Progenitor cell of endocrine pancreas (in vitro differentiated cells): ENCODE results near the gene GBF1. TPM values are rescaled to one million over a fixed set of nuclear protein-coding genes. Genes with fewer than 3 reads are reported as not detected.

Experiments
- DNase-seq: peaks from one replicate; pipeline ENCODE4 v3.0.0; 2021; ENCODE audit warnings: low spot score; ENCODE audit not compliant: unreplicated experiment
- H3K27ac Mint-ChIP-seq: 2 replicates; pipeline ENCODE4 v1.8.0; 2021; ENCODE audit warnings: mild to moderate bottlenecking, moderate library complexity, mixed read lengths
- H3K27me3 Mint-ChIP-seq: 2 replicates; pipeline ENCODE4 v1.8.0; 2021; ENCODE audit warnings: mixed read lengths
- H3K36me3 Mint-ChIP-seq: 2 replicates; pipeline ENCODE4 v1.8.0; 2022; ENCODE audit warnings: mixed read lengths; ENCODE audit not compliant: insufficient read depth
- H3K4me1 Mint-ChIP-seq: 2 replicates; pipeline ENCODE4 v1.8.0; 2021; ENCODE audit warnings: low read depth, mixed read lengths
- H3K4me3 Mint-ChIP-seq: 2 replicates; pipeline ENCODE4 v1.8.0; 2021; ENCODE audit warnings: low read depth, mild to moderate bottlenecking, moderate library complexity, mixed read lengths
- H3K9me3 Mint-ChIP-seq: 2 replicates; pipeline ENCODE4 v1.8.0; 2021; ENCODE audit warnings: low read depth, mixed read lengths
- total RNA-seq: library from RNA; stranded (reverse); gene quantifications from 2 replicates; pipeline ENCODE4 v1.2.1, GENCODE V29; 2021
- TF ChIP-seq, protein P1 (sequence below): fragments of 200-600 bp; sonication (generic); IDR thresholded peaks from one replicate; pipeline ENCODE4 v1.5.0; 2021; ENCODE audit warnings: antibody characterized with exemption, mild to moderate bottlenecking; ENCODE audit not compliant: unreplicated experiment

The GBF1 gene
- total RNA-seq, 1 donor from 2014 or later, result 54.6 TPM

DNA sequence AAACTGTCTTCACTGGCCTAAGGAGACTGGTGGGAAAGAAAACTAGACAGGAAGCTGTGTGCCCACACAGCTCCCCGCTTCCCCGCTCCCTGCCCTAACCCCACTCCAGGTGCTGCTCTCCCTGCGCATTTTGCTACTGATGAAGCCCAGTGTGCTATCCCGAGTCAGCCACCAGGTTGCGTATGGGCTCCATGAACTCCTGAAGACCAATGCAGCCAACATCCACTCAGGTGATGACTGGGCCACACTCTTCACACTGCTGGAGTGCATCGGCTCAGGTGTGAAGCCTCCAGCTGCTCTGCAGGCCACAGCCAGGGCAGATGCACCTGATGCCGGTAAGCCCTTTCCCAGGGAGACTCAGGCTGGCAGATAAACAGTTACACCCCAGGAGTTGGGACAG is 129.9 kb downstream of the GBF1 start:
- no peak for DNase-seq
- no peak overlapping the region for H3K27ac Mint-ChIP-seq
- TF ChIP-seq, protein P1, sequence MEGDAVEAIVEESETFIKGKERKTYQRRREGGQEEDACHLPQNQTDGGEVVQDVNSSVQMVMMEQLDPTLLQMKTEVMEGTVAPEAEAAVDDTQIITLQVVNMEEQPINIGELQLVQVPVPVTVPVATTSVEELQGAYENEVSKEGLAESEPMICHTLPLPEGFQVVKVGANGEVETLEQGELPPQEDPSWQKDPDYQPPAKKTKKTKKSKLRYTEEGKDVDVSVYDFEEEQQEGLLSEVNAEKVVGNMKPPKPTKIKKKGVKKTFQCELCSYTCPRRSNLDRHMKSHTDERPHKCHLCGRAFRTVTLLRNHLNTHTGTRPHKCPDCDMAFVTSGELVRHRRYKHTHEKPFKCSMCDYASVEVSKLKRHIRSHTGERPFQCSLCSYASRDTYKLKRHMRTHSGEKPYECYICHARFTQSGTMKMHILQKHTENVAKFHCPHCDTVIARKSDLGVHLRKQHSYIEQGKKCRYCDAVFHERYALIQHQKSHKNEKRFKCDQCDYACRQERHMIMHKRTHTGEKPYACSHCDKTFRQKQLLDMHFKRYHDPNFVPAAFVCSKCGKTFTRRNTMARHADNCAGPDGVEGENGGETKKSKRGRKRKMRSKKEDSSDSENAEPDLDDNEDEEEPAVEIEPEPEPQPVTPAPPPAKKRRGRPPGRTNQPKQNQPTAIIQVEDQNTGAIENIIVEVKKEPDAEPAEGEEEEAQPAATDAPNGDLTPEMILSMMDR, result no peak
- H3K27me3 Mint-ChIP-seq, result no peaks in the 10 kb centered on the region
- H3K9me3 Mint-ChIP-seq, result peaks cover 4% of the 10 kb centered on the region
- H3K4me3 Mint-ChIP-seq, result no peak overlapping the region
- no peaks in the 10 kb centered on the region for H3K4me1 Mint-ChIP-seq
- H3K36me3 Mint-ChIP-seq, result peaks cover 34% of the 10 kb centered on the region

- no peaks in the 10 kb centered on the region for H3K4me1 Mint-ChIP-seq
- no peak for DNase-seq
- TF ChIP-seq, protein P1, result no peak
- H3K27ac Mint-ChIP-seq, result no peak overlapping the region
- peaks cover 29% of the 10 kb centered on the region for H3K36me3 Mint-ChIP-seq
- no peaks in the 10 kb centered on the region for H3K9me3 Mint-ChIP-seq
- H3K27me3 Mint-ChIP-seq, result no peaks in the 10 kb centered on the region
- H3K4me3 Mint-ChIP-seq, result no peak overlapping the region
Measured at GRCh38 chr10:102375867-102376266, 130.5 kb downstream of the GBF1 start.

DNA sequence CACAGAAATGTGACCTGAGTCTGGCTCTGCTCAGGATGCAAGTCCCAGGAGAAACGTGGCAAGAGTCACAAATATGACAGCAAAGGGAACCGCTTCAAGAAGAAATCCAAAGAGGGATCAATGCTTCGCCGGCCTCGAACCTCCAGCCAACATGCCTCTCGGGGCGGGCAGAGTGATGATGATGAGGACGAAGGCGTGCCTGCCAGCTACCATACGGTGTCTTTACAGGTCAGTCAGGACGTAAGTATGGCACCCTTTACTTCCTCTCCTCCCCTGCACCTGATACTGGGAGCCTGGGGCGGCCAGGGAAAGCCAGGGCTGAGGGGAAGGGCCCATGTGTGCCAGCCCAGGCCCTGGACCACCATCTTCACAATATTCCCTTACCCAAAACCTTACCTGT is 131.6 kb downstream of the GBF1 start:
- Mint-ChIP-seq H3K9me3 (no peaks in the 10 kb centered on the region), H3K4me3 (no peak overlapping the region), H3K4me1 (no peaks in the 10 kb centered on the region), H3K27me3 (no peaks in the 10 kb centered on the region), H3K36me3 (peaks cover 22% of the 10 kb centered on the region), H3K27ac (no peak overlapping the region)
- TF ChIP-seq, protein P1, result no peak
- DNase-seq, result no peak

DNA sequence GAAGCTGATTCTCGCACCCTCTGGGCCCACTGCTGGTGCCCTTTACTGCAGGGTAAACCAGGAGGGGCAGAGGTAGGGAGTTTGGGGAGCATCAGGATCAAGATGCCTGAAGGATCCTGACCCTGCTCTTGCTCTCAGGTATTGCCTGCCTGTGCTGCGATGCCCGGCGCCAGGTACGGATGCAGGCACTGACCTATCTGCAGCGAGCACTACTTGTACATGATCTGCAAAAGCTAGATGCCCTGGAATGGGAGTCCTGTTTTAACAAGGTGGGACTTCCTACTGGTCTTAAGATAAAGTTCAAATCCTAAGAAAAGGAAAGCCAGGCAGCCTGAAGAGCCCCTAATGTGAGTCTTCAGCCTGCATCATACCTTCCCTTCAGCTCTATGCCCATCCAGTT is 134.1 kb downstream of the GBF1 start:
- no peak overlapping the region for H3K27ac Mint-ChIP-seq
- H3K4me1 Mint-ChIP-seq, result no peaks in the 10 kb centered on the region
- H3K9me3 Mint-ChIP-seq, result no peaks in the 10 kb centered on the region
- no peak for DNase-seq
- TF ChIP-seq, protein P1, result no peak
- H3K27me3 Mint-ChIP-seq, result no peaks in the 10 kb centered on the region
- no peak overlapping the region for H3K4me3 Mint-ChIP-seq
- H3K36me3 Mint-ChIP-seq, result peaks cover 14% of the 10 kb centered on the region

GRCh38 chr10:102381983-102382382 is 136.7 kb downstream of the GBF1 start:
- Mint-ChIP-seq H3K9me3 (no peaks in the 10 kb centered on the region), H3K4me1 (no peaks in the 10 kb centered on the region), H3K27me3 (no peaks in the 10 kb centered on the region), H3K4me3 (no peak overlapping the region), H3K27ac (no peak overlapping the region), H3K36me3 (peaks cover 9% of the 10 kb centered on the region)
- DNase-seq, result no peak
- TF ChIP-seq, protein P1, result no peak
